ENCODE measurements around the gene BMAL2.
A peak's percentile ranks its signal among the peaks of the same experiment; 100 is the strongest.

Gene BMAL2

DNA sequence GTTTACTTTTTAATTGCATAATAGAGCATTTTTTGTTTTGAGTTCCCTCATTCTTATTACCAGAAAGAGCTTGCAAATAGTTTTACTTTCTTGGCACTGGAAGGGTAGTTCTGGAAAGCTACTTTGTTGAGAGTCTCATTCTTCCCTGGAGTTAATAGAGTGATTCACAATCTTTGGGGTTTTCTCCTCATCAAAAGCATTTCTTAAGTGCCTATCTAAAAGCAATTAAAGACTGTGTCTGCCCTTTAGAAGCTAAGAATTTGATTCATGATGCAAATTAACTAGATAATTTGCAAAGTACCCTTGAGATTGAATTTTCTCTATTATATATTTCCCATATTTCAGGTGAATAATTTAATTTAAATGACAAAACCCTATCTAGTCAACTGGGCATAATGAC is 8.1 kb upstream of the BMAL2 start:
- no peak for DNase-seq (ENCODE audit: low spot score)

DNA sequence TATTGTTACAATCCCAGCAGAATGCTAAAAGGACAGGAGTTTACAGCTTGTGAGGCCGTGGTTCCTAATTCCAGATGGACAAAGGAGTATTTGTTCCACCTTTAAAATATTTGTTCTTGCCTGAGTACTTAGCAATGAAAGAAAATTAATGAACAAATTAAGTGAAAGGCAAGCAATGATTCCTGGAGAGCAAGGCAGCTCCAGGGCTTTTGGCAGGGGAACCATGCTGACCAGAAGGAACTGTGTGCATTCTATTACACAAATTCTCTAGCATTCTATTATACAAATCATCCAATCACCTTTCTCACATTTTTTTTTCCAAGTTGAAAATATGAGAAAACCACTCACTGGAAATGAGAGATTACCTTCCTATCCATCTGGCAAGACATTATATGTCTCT is 1.8 kb upstream of the BMAL2 start:
- no peak for DNase-seq (ENCODE audit: low spot score)

DNA sequence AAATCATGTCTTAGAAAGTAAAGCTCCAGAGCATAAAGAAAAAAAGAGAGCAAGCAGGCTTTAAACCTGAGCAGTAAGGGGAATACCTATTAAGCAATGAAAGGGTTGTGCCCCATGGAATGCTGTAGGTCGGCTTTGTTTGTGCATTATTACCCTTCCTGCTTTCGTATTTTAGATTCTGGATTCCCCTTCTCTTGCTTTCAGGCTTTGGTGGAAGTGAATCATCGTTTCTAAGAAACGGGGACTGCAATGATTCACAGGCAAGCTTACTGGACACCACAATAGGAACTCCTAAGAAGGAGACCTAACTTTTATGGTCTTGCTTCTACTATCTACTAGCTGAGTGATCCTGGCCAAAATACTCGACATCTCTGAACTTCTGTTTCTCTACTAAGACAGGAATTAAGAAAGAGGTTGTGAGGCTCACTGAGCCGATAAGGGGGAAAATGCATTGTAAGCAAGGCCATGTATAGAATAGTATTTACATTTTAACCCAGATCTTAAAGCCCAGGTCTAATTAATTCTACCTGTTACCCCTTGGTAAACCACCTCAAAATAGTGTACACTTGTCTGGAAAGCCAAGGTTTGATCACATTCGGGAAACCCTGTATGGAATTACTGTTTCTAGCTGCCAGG is 1.2 kb upstream of the BMAL2 start:
- DNase-seq (ENCODE audit: low spot score), result peak; percentile 82

DNA sequence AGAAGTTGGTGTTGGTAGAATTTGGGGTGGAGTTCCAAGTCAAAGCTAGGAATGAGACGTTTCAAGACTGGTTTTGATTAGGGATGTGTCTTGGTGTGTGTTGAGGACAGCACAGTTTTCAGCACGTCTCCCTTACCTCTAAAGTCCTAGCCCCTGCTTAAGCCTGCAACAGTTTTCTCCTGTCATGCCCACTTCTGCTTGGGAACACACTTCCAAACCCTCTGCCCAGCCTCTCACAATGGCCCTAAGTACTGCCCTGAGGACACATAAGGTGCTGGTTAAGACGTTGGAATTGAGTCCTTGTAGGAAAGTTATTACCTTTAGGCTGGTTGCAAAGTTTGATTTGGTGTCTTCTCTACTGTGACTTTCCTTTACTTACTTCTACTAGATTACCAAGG is 710 bp upstream of the BMAL2 start:
- DNase-seq (ENCODE audit: low spot score), result no peak

DNA sequence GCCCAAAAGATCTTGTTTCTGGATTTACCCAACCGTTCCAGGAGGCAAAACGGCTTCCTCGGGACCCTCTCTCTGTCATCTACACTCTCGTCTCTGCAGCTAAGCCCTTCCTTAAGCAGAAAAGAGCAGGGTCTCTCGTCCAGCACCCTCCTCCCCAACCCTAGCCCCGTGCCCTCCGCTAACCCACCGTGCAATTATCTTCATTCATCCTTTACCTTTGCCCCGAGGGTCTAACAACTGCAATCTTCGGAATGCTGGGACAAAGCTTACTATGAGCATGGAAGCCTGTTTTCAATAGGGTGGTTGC is 276 bp upstream of the BMAL2 start:
- no peak for DNase-seq (ENCODE audit: low spot score)

DNA sequence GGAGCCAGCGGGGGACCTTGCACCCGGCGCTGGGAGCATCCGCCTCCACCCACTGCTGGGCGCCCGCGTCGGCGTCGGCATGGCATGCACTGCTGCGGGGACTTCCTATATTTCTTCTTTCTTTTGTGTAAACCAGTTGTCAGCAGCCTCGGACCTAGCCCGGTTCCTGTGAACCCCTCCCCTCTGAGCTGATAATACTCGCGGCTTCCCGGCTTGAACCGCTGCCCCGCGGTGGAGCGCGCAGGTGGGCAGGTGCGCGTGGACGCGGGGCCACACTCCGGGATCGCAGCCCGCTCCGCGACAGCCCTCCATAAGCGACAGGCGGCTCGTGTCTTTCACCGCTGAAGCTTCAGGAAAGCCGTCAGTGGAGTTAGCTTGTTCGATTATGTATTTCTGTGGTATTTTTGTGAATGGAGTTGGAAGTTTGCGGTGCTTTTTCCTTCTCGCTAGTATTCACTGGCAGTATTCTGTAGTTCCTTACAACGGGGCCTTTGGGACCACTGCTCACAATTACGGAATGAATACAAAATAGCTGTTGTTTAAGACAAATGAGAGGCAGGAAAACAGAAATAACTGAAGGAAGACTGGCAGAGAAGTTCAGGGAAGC is 870 bp downstream of the BMAL2 start:
- DNase-seq (ENCODE audit: low spot score), result no peak

DNA sequence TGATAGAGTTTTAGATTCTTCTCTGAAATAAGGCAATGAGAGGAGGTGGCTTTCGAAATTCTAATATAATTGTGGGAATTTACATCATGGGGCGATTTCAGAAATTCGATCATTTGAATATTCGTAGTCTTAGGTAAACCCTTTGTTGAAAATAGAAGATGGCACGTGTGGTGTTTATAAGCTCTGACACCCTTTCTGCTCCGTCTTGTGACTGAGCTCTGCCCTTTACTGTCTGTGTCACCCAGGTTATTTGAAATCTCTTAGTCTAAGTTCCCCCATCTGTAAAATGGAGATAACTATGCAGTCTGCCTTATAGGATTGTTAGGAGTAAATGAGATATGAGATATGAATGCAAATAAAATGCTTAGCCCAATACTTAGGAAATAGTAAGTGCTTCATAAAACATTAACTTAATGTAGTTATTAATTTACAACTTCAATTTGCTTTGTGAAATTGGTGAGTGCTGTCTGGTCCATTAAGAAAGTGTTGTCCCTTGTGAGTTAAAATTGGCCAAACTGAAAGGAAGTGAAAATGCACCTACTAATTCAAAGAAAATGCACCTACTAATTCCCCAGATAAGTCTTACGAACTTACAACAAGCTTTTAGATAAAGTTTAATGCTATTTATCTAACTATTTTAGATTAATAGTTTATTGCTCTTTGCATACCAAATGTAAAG is 1.5 kb downstream of the BMAL2 start:
- DNase-seq (ENCODE audit: low spot score), result no peak

DNA sequence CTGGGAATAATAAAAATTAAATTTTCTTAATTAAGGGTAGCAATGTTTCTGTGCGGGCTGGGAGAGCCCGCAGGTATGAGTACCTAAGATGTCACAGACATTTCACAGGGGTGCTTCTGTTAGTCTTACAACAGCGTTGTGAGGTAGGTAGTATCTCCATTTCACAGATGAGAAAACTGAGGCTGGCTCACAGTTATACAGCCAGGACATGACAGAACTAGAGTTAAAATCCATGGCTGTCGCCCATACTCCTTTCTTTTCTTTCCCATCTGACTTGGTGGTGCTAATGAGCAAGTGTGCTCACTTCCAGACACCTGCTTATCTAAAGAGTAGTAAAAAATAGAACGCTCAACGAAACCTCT is 2.1 kb downstream of the BMAL2 start:
- no peak for DNase-seq (ENCODE audit: low spot score)

DNA sequence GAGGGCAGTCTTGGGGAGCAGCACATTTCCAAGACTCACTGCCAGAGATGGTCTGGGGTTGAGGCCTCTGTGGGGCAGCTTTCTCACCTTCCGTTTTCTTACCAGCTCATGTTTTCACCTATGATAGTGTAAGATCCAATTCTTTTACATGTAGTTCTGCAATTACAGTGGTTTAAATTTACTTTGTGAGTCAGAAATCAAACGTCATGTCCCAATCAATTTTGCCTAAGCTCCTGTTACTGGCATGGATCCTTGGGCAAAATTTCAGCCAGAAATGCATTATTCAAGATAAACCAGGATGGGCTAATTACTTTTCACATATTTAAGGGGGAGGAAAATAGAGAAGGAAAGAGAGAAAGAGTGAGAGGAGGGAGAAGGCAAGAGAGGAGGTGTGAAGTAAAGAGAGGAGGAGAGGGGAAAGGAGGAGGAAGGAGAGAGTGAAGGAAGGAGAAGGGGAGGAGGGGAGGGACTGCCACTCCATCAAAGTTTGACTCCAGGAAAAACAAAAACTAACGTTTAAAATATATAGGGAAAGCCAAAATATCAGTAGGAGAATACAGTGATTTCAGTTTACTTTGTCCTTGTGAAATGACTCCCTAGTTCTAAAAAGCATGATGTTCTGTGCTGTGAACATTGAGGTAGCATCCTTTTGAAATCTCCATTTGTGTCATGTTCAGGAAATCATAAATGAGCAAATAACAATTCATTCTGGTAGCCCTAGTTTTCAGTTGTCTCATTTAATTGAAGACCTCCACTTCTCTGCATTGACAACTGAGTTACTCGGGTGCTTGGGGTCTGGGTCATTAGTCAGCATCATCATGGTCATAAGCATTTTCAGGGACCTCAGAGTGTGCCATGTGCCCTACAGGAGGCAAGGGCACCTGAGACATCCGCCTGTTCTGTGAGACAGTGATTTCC is 3.0 kb downstream of the BMAL2 start:
- DNase-seq (ENCODE audit: low spot score), result no peak

DNA sequence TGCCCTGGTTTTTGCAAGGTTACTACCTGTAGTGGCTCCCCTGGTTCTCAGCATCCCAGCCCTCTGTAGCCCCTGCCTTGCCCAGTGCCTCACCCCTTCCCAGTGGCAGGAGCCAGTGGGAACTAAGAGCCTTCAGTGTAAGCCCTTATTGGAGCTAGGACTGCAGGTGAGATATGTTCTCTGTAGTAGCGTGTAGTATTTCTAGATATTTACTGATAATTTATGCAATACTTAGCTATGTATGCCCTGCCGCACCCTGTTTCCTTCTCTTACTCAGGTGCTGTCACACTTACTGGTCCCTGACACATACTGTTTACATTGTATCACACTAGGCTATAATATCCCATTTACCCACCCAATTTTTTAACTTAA is 3.6 kb downstream of the BMAL2 start:
- no peak for DNase-seq (ENCODE audit: low spot score)

DNA sequence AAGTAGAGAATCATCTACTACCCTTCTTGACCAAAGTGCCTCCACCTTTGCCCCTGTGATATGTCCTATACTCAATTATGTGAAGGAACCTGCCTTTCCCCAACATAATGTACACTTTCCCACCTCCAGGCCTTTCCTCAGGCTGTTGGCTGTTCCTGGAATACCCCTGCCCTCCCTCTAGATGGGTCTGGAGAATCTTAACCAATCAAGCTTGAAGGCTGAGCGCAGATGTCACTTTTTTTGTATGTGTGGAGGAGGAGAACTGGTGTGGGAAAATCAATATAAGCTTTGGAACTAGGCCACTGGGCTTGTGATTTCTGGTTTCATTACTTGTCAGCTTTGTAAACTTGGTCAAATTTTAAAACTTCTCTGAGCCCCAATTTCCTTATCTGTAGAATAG is 4.7 kb downstream of the BMAL2 start:
- DNase-seq (ENCODE audit: low spot score), result no peak

DNA sequence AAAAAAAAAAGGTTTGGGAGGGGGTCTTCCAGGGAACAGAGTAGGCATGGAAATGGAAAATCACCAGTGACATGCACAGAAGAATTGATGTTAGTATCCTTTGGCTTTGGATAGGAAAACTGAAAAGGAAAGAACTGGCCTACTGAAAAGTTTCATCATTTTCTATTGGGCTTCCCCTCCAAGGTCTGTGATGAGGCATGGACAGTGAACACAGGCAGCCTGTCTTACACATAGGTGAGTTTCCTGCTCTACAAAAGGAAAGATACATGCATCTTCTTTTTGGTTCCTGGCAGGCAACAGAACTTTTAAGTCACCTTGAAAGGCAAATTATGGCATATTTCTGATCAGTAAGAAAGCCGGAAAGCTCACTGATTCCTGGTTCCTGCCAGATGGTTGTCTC is 5.8 kb downstream of the BMAL2 start:
- no peak for DNase-seq (ENCODE audit: low spot score)

DNA sequence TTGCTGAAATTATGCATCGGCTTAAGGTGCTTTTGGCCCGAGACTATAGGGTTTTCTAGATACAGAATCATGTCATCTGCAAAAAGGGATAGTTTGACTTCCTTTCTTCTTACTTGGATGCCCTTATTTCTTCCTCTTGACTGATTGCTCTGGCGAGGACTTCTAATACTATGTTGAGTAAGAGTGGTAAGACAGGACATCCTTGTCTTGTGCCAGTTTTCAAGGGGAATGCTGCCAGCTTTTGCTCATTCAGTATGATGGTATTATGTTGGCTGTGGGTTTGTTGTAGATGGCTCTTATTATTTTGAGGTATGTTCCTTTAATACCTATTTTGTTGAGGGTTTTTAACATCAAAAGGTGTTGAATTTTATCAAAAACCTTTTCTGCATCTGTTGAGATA is 8.3 kb downstream of the BMAL2 start:
- no peak for DNase-seq (ENCODE audit: low spot score)

DNA sequence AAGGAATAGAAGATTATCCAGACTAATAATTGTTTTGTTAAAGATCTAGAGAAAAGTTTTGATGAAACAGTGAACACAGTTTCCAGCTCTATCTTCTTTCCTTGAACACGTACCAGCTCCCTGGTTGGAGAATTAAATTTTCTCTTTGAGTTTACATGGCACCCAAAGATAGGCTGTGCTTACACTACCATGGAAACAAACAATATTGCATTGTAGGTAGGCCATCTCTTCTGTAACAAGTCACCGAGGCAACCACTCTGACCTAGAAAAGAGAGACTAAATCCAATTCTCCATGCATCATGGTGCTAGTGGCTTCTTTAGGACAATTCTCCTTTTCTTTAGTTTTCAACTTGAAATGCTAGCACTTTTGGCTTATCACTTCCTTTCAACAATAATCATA is 9.9 kb downstream of the BMAL2 start:
- no peak for DNase-seq (ENCODE audit: low spot score)

DNA sequence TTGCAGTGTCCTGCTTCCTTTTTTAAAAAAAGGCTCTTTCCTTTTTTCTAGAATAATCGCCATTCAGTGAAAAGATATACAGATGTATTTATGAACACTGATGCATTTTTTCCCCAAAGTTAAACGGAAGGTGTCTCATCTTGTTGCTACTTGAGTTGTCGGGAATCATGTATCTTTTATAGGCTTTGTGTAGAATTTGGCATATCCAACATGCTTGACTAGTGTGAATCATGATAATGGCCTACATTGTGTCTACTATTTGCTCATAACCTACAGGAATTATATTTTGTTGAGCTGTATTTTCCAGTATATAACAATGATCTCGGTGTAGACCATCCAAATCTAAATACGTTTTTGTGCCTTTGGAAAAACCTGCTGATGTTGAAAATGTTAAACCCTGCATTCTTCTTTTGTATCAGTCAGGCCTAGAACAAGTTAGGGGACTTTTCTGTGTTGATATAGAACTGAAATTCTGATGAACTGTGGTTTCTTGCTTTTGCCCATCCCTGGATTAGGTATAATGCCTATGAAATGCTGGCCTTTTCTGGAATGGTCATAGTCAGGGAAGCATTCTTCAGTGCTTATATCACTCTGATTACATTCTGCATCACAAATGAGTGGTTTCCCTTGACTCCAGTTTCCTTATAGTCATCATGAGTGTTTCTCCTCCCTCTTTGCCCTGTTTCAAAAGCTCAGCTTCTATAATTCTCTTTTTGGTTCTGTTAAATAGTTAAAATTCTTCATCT is 10.8 kb downstream of the BMAL2 start:
- DNase-seq (ENCODE audit: low spot score), result peak; percentile 82

DNA sequence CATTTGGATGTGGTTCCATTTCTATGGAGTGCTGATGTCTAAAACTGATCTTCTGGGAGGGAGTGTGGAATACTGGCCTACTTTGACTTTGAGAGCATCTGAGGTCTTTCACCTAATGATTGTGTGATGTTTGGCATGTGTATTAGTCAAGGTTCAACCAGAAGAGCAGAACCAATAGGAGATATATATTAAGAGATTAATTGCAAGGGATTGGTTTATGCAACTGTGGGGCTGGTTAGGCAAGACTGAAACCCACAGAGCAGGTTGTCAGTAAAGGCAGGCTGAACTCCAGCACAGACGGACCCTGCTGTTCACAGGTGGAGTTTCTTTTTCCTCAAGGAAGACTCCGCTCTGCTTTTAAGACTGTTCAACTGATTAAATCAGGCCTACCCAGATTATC is 11.6 kb downstream of the BMAL2 start:
- no peak for DNase-seq (ENCODE audit: low spot score)

DNA sequence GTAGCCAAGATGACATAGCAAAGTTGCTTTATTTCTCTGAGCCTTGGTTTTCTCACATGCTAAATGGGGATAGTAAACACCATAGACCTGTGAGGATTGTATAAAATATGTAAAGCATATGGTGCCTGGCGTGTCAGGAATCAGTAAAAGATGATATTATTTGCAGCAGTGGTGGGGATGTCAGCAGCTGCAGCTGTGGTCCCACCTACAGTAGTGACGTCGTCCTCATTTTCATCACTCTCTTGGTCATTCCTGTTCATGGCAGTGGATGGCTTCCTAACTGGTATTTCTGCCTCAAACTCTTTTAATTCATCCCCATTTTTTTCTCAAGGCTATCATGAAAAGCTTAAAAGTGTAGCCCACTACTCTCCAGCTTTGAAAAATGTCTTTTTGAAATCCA is 12.1 kb downstream of the BMAL2 start:
- no peak for DNase-seq (ENCODE audit: low spot score)

DNA sequence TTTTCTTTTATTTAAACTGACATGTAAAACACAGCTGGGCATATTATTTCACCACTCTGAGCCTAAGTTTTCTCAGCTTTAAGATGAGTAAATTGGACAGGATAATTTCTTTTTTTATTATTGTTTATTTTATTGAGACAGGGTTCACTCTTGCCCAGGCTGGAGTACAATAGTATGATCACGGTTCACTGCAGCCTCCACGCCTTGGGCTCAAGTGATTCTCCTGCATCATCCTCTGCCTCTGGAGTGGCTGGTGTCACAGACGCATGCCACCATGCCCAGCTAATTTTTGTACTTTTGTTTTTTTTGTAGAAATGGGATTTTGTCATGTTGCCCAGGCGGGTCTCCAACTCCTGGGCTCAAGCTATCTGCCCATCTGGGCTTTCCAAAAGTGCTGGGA is 12.7 kb downstream of the BMAL2 start:
- DNase-seq (ENCODE audit: low spot score), result no peak

DNA sequence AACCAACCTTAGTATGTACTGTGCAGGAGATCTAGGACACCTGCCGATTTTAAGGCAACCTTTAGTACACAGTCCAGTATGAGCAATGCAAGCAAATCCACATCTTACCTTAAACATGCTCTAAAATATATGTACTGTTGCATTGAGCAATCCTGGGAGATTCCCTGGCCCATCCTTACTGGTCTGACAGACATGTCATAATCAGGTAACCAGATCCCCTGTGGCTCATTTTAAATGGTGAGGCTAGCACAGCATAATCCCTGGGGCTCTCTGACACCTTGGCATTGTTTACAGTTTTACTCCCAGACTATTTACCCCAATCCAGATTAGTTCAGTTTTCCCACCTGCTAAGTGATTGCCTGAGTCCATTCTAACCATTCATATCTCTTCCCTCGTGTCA is 15.1 kb downstream of the BMAL2 start:
- DNase-seq (ENCODE audit: low spot score), result no peak

DNA sequence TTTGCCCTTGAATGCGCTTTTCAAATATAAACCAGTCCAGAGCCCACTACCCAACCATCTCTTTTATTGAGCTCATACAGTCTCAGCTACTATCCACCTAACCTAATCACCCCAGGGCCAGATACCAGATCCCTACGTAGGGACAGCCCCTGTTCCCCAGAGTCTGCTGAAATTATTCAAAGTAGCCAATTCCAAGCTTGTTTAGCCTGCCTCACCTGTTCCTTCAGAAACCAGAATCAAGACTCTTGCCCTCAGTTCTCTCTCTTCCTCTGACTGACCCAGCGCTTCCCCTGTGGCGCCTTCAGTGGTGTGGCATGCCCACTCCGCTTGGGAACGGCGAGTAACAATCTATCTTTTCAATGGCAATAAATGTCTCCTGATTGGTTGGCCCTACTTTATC is 18.8 kb downstream of the BMAL2 start:
- DNase-seq (ENCODE audit: low spot score), result no peak

DNA sequence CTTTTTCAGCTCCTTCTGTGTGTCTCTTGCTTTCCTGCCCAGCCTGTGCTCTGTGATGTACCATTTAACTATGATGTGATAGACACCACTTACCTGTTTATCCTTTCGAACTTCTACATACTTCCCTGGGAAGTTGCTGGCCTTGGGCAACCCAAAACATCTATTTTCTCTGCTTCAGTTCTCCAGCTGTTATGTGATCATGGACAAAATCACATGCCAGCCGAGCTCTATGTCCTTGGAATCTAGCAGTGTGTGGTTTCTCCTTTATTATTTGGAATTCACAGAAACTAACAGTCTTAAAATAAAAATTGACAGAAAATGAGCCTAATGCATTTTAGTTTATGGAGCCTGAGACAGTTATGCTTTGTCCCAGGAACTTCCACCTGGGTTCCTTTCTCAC is 22.9 kb downstream of the BMAL2 start:
- no peak for DNase-seq (ENCODE audit: low spot score)

DNA sequence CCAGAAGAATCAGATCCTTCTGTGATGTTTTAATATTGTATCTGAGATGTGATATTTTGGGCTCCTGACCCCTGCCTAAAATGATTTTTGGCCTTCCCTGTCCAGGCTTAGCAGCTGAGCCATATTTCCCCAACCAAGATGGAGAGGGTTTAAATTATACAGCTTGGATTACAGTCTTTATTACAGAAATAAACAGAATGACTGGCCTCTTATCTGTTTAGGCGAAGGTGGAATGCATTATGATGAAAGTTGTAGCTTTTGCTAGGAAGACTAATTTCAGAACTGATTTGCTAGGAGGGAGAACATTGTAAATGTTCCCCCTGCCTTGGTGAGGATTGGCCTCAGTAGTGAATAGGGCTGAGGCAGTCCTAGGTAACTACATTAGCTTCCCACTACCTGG is 23.3 kb downstream of the BMAL2 start:
- no peak for DNase-seq (ENCODE audit: low spot score)

Data from GM03348 (cell line).